SU-DHL-6 (cell line): ENCODE data around the gene CABP4.

Experiments used
- EZH2phosphoT487 ChIP-seq: fragments of 200-600 bp; sonication (generic), shearing (Covaris generic); conservative IDR thresholded peaks from 2 replicates; pipeline ENCODE4 v1.6.1; 2018; ENCODE audit warnings: mild to moderate bottlenecking, antibody characterized with exemption, low read length, moderate library complexity, mixed read lengths
- TF ChIP-seq, protein P1 (sequence below): fragments of 200-600 bp; sonication (generic); IDR thresholded peaks from one replicate; pipeline ENCODE4 v1.5.1; 2017; ENCODE audit warnings: antibody characterized with exemption, mild to moderate bottlenecking, low read length, moderate library complexity; ENCODE audit not compliant: insufficient read depth, poor library complexity, severe bottlenecking

DNA sequence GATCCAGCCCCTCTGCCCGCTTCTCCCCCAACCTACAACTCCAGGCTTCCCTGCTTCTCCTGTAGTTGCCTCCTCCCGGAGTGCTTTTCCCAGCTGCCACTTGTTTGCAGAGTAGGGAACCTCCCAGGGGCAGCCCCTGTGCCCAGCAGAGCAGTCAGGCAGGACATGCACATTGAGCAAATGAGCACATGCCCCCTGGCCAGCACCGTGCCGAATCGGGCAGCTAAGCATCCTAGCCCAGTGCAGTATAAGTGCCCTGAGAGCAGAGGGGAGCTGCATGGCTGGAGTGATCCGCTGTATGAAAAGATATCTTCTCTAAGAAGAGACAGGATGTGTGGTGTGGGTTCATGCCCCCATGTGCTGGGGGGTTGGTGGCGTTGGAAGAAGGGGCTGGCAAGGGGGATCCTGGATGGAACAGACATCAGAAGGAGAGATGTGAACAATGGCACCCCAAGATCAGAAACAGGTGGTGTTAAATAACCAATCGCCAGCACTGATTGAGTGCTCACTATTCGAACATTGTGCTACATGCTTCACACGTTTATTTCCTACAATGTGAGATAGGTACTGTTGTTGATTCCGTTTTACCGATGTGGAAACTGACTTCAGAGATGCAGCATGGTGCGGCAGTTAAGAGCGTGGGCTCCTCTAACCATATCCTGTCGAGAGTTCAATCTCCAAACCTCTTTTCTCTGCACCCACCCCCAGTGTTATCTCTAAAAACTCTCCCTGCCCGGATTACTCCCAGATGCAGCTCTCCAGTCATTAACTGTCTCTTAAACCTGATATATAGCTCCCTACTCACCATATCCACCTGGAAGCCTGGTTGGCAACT lies 28.9 kb downstream of the CABP4 start:
- TF ChIP-seq, protein P1, sequence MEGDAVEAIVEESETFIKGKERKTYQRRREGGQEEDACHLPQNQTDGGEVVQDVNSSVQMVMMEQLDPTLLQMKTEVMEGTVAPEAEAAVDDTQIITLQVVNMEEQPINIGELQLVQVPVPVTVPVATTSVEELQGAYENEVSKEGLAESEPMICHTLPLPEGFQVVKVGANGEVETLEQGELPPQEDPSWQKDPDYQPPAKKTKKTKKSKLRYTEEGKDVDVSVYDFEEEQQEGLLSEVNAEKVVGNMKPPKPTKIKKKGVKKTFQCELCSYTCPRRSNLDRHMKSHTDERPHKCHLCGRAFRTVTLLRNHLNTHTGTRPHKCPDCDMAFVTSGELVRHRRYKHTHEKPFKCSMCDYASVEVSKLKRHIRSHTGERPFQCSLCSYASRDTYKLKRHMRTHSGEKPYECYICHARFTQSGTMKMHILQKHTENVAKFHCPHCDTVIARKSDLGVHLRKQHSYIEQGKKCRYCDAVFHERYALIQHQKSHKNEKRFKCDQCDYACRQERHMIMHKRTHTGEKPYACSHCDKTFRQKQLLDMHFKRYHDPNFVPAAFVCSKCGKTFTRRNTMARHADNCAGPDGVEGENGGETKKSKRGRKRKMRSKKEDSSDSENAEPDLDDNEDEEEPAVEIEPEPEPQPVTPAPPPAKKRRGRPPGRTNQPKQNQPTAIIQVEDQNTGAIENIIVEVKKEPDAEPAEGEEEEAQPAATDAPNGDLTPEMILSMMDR, result no peak
- TF ChIP-seq EZH2phosphoT487, result no peak
